H1 (cell line): ENCODE measurements around the gene ZNRF3. TPM values are rescaled to one million over a fixed set of nuclear protein-coding genes. Genes with fewer than 3 reads are reported as not detected.

Experiments used
- CTCF ChIA-PET: fragments of 300-600 bp; sonication (Branson Sonifier 250); formaldehyde crosslinking; loops from one replicate; lab custom pipeline; 2021; ENCODE audit not compliant: partially characterized antibody; lab: Charles Lee
- POLR2A ChIA-PET: fragments of 300-600 bp; sonication (Branson Sonifier 250); formaldehyde crosslinking; loops from one replicate; lab custom pipeline; 2021; ENCODE audit warnings: inconsistent platforms; ENCODE audit not compliant: partially characterized antibody; lab: Charles Lee
- DNase-seq, 2 experiments: peaks; one replicate each; pipeline versions ENCODE4 v3.0.0 to v3.0.0-alpha.2; 2010 to 2022; ENCODE audit warnings: low spot score in 2 of 2, low read depth in 1 of 2, mixed read lengths in 1 of 2
- FAIRE-seq: peaks from 2 replicates; lab custom pipeline; 2011; peaks lifted over from hg19 to GRCh38; lab: Jason Lieb, UNC
- H2AFZ ChIP-seq: 2 replicates; pipeline ENCODE4 v1.8.1; 2012; ENCODE audit warnings: low read length, inconsistent platforms
- H2AK5ac ChIP-seq: 2 replicates; pipeline ENCODE4 v1.6.1; 2013; ENCODE audit warnings: low read depth, low read length
- H2BK120ac ChIP-seq: replicated peaks from 2 replicates; pipeline ENCODE3; 2013; ENCODE audit warnings: low read depth, low read length, inconsistent platforms
- H2BK12ac ChIP-seq: 2 replicates; pipeline ENCODE4 v1.6.1; 2013; ENCODE audit warnings: low read depth, low read length
- H2BK15ac ChIP-seq: 2 replicates; pipeline ENCODE4 v1.6.1; 2013; ENCODE audit warnings: low read length
- H2BK20ac ChIP-seq: 2 replicates; pipeline ENCODE4 v1.6.1; 2013; ENCODE audit warnings: low read length
- H2BK5ac ChIP-seq: 2 replicates; pipeline ENCODE4 v1.6.1; 2013; ENCODE audit warnings: low read depth, low read length
- H3K14ac ChIP-seq: 2 replicates; pipeline ENCODE4 v1.6.1; 2013; ENCODE audit warnings: inconsistent platforms; ENCODE audit not compliant: insufficient read length
- H3K18ac ChIP-seq: 2 replicates; pipeline ENCODE4 v1.6.1; 2013; ENCODE audit warnings: low read length; ENCODE audit errors: extremely low read depth
- H3K23ac ChIP-seq: 2 replicates; pipeline ENCODE4 v1.6.1; 2013; ENCODE audit warnings: inconsistent platforms; ENCODE audit not compliant: insufficient read length
- H3K23me2 ChIP-seq: 2 replicates; pipeline ENCODE4 v1.6.1; 2013; ENCODE audit warnings: low read depth, low read length
- H3K27ac ChIP-seq: 2 replicates; pipeline ENCODE4 v1.6.1; 2011; ENCODE audit warnings: low read depth, low read length, inconsistent platforms
- H3K27me3 ChIP-seq, 4 experiments: replicated peaks in 1 of 4; 1 replicate in 1 of 4; 2 replicates in 3 of 4; pipeline versions ENCODE4 v1.6.1 to v1.8.1; 2011 to 2013; ENCODE audit warnings: low read length in 3 of 4, mild to moderate bottlenecking in 3 of 4, inconsistent platforms in 2 of 4, mixed read lengths in 2 of 4, moderate library complexity in 1 of 4; ENCODE audit not compliant: control insufficient read depth in 3 of 4, insufficient read depth in 3 of 4; ENCODE audit errors: extremely low read depth in 1 of 4
- H3K36me3 ChIP-seq, 4 experiments: 2 replicates each; pipeline versions ENCODE4 v1.6.1 to v1.8.1; 2011 to 2013; ENCODE audit warnings: mild to moderate bottlenecking in 4 of 4, low read length in 3 of 4, moderate library complexity in 2 of 4, control low read depth in 1 of 4, inconsistent platforms in 1 of 4; ENCODE audit not compliant: insufficient read depth in 4 of 4, control insufficient read depth in 2 of 4
- H3K4ac ChIP-seq: replicated peaks from 2 replicates; pipeline ENCODE3; 2013; ENCODE audit warnings: low read length, low read depth, mixed read lengths, inconsistent platforms; ENCODE audit not compliant: insufficient read length
- H3K4me1 ChIP-seq, 4 experiments: replicated peaks in 1 of 4; 1 replicate in 1 of 4; 2 replicates in 3 of 4; pipeline versions ENCODE4 v1.6.1 to v1.8.1; 2011 to 2013; ENCODE audit warnings: low read length in 3 of 4, inconsistent platforms in 2 of 4, mixed read lengths in 1 of 4; ENCODE audit not compliant: insufficient read depth in 4 of 4, control insufficient read depth in 3 of 4
- H3K4me2 ChIP-seq, 2 experiments: 2 replicates each; pipeline versions ENCODE4 v1.6.1 to v1.8.1; 2011 to 2013; ENCODE audit warnings: low read depth in 2 of 2, low read length in 2 of 2, control low read depth in 1 of 2, inconsistent platforms in 1 of 2, mild to moderate bottlenecking in 1 of 2; ENCODE audit not compliant: insufficient read depth in 1 of 2
- H3K4me3 ChIP-seq, 4 experiments: fragments of 200-600, 300-600 bp in 1 of 4; sonication (generic), shearing (Covaris generic), sonication (Bioruptor Twin) in 1 of 4; 2 replicates each; pipeline versions ENCODE4 v1.5.1 to v1.8.1; 2011 to 2016; ENCODE audit warnings: low read length in 4 of 4, low read depth in 3 of 4, control low read depth in 2 of 4, inconsistent platforms in 2 of 4, mild to moderate bottlenecking in 2 of 4, mixed read lengths in 1 of 4, moderate library complexity in 1 of 4; ENCODE audit not compliant: insufficient read depth in 2 of 4; ENCODE audit errors: extremely low read depth in 1 of 4
- H3K56ac ChIP-seq: replicated peaks from 2 replicates; pipeline ENCODE3; 2013; ENCODE audit warnings: low read depth, mild to moderate bottlenecking, mixed read lengths, low read length, inconsistent platforms; ENCODE audit not compliant: insufficient read length
- H3K79me1 ChIP-seq: 2 replicates; pipeline ENCODE4 v1.6.1; 2013; ENCODE audit warnings: low read depth, low read length, control low read depth
- H3K79me2 ChIP-seq, 2 experiments: 2 replicates each; pipeline versions ENCODE4 v1.6.1 to v1.8.1; 2012 to 2013; ENCODE audit warnings: low read length in 2 of 2, mild to moderate bottlenecking in 2 of 2, inconsistent platforms in 1 of 2; ENCODE audit not compliant: insufficient read depth in 2 of 2, control insufficient read depth in 1 of 2
- H3K9ac ChIP-seq, 4 experiments: replicated peaks in 1 of 4; 1 replicate in 1 of 4; 2 replicates in 3 of 4; pipeline versions ENCODE4 v1.6.1 to v1.8.1; 2011 to 2013; ENCODE audit warnings: low read depth in 3 of 4, low read length in 3 of 4, control low read depth in 2 of 4, mild to moderate bottlenecking in 2 of 4, moderate library complexity in 2 of 4, inconsistent platforms in 1 of 4; ENCODE audit errors: extremely low read depth in 1 of 4
- H3K9me3 ChIP-seq, 2 experiments: 2 replicates each; pipeline versions ENCODE4 v1.6.1 to v1.8.1; 2012 to 2013; ENCODE audit warnings: mild to moderate bottlenecking in 2 of 2, moderate library complexity in 2 of 2, control low read depth in 1 of 2, inconsistent platforms in 1 of 2, low read depth in 1 of 2, low read length in 1 of 2, mixed read lengths in 1 of 2; ENCODE audit not compliant: insufficient read depth in 2 of 2
- H4K20me1 ChIP-seq, 2 experiments: replicated peaks in 1 of 2; 2 replicates each; pipeline versions ENCODE3 to v1.8.1; 2011 to 2013; ENCODE audit warnings: inconsistent platforms in 2 of 2, low read length in 2 of 2, mild to moderate bottlenecking in 1 of 2; ENCODE audit not compliant: insufficient read depth in 2 of 2, control insufficient read depth in 1 of 2
- H4K5ac ChIP-seq: 2 replicates; pipeline ENCODE4 v1.6.1; 2013; ENCODE audit warnings: low read length, low read depth, mixed read lengths, inconsistent platforms; ENCODE audit not compliant: insufficient read length
- H4K8ac ChIP-seq: 2 replicates; pipeline ENCODE4 v1.8.0; 2013; ENCODE audit warnings: mild to moderate bottlenecking, moderate library complexity, low read length, inconsistent platforms; ENCODE audit not compliant: insufficient read depth; ENCODE audit errors: extremely low read depth
- H4K91ac ChIP-seq: replicated peaks from 2 replicates; pipeline ENCODE3; 2013; ENCODE audit warnings: low read length, mixed read lengths, inconsistent platforms; ENCODE audit not compliant: insufficient read length
- TEAD4 ChIP-seq: IDR thresholded peaks from 2 replicates; pipeline ENCODE4 v1.6.1; 2012; ENCODE audit warnings: low read depth, low read length, inconsistent platforms, mixed read lengths
- WGBS, 2 experiments: shearing (Covaris generic) in 1 of 2; methylation state at CpG; one replicate each; pipeline versions ENCODE4 v1.1.6 to v1.1.7; 2013 to 2015; ENCODE audit warnings: low lambda C conversion rate in 2 of 2, mixed read lengths in 2 of 2, inconsistent platforms in 1 of 2, low coverage in 1 of 2, missing lambda C conversion rate in 1 of 2; ENCODE audit not compliant: insufficient replicate concordance in 2 of 2, insufficient coverage in 1 of 2, insufficient read length in 1 of 2; ENCODE audit errors: extremely low coverage in 1 of 2, missing lambda C conversion rate in 1 of 2; 5-methylcytosine and 5-hydroxymethylcytosine counted together
- polyA plus RNA-seq, 7 experiments: library from polyadenylated mRNA; depleted of rRNA in 3 of 7; stranded (reverse) in 5 of 7; unstranded in 2 of 7; fragments of >200 nt in 5 of 7; fragments of 200-250 nt in 2 of 7; gene quantifications; 1 replicate in 5 of 7; 2 replicates in 1 of 7; 4 replicates in 1 of 7; pipeline versions ENCODE4 v1.2.1 to v1.2.3, GENCODE V29; 2011 to 2013; ENCODE audit warnings: missing spikeins in 2 of 7, mixed read lengths in 2 of 7
- total RNA-seq: library from RNA; stranded (reverse); fragmentation: NEBNext Ultra II Directional; extraction: Animal tissue kit (Norgen Biotek cat#: 25700); gene quantifications from 2 replicates; pipeline ENCODE4 v1.2.1, GENCODE V29; 2021

The ZNRF3 gene
- total and polyA plus RNA-seq, 2 of the 8 experiments (the other 6 are each of a cell fraction or from before 2014, with no cell fraction given): 14.1 to 21.7 TPM

DNA sequence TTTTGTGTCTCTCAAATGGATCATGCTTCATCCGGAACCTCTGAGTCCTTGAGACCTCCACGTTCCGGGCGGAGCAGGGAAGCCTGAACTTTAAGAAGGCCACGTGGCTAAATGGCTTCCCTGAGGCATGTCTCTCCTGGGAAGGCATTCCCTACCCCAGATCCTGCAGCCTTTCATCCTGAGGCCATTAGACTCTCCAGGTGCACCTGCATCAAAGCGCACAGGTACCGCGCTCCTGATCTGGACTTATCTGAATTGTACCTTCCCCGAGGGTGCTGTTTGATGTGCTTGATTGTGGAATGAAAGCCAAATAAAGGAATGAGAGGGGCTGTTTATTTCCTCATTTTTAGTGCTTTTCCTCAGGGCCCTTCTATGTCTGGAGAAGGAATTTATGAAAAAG, 155.8 kb downstream of the ZNRF3 start:
- no peak for TF ChIP-seq TEAD4
- WGBS, 2 experiments: 94% methylated on average over 9 of the region's 9 CpGs; no CpG with 5 or more reads in 1 of the 2 experiments

More for the DNA sequence above, 155.8 kb downstream of the ZNRF3 start:
- Histone ChIP-seq H3K79me1 (peaks cover 5% of the 10 kb centered on the region), H3K23ac (no peak overlapping the region), H2AFZ (no peak overlapping the region), H3K9ac (no peak overlapping the region), H2BK120ac (no peak overlapping the region), H2BK12ac (0 out of 2 replicates have a peak overlapping the region, but pooled peaks have one; percentile 10), H3K14ac (no peak overlapping the region), H3K9me3 (no peaks in the 10 kb centered on the region), H3K23me2 (no peaks in the 10 kb centered on the region), H3K4me2 (no peak overlapping the region), H3K18ac (no peak overlapping the region), H4K5ac (no peak overlapping the region), H4K91ac (no peak overlapping the region), H2BK5ac (peak overlapping the region; percentile 10; the same call in 1 of the 2 replicates), H4K20me1 (peaks cover 0 to 8% of the 10 kb centered on the region in 2 experiments), H3K79me2 (peaks cover 0 to 12% of the 10 kb centered on the region in 2 experiments; a peak in 2 of 4 replicates), H2BK20ac (no peak overlapping the region), H3K4ac (no peak overlapping the region), H3K4me1 (peaks cover 0 to 3% (median 0%) of the 10 kb centered on the region in 4 experiments; a peak in 3 of 7 replicates), H2BK15ac (0 out of 2 replicates have a peak overlapping the region, but pooled peaks have one; percentile 22), H4K8ac (no peak overlapping the region), H3K36me3 (peaks cover 0 to 12% (median 4%) of the 10 kb centered on the region in 4 experiments; a peak in 6 of 8 replicates), H3K4me3 (no peak overlapping the region), H3K27ac (no peak overlapping the region), H3K27me3 (no peaks in the 10 kb centered on the region), H3K56ac (no peak overlapping the region), H2AK5ac (no peak overlapping the region)
- ChIA-PET POLR2A (interaction anchor here (0.7 to 0.8 kb wide), 2 partner anchors 122 to 179 kb away, joined by 3 read pairs; no protein-coding TSS in a partner anchor), CTCF (interaction anchor here (0.7 to 5.8 kb wide), 33 partner anchors 9 to 277 kb away, joined by 3 to 67 read pairs (median 5); partner anchors contain the start of gene ZNRF3)
- FAIRE-seq (no peak), DNase-seq (no peak)
